SK-N-MC (cell line): ENCODE measurements around the gene BACH1.

ENCODE experiments used
- DNase-seq: peaks from one replicate; pipeline ENCODE4 v3.0.0-alpha.2; 2011; ENCODE audit warnings: low read depth, low spot score
- H3K27ac ChIP-seq: fragments of 200-600 bp; sonication (generic); 2 replicates; pipeline ENCODE4 v1.5.1; 2016; ENCODE audit warnings: mixed run types
- H3K36me3 ChIP-seq: fragments of 200-600 bp; sonication (generic); 2 replicates; pipeline ENCODE4 v1.6.1; 2017; ENCODE audit warnings: antibody characterized with exemption, low read length, mixed read lengths; ENCODE audit not compliant: insufficient read depth
- H3K4me3 ChIP-seq: fragments of 200-600 bp; sonication (generic); 2 replicates; pipeline ENCODE4 v1.5.1; 2016
- H3K9ac ChIP-seq: fragments of 200-600 bp; sonication (generic); 2 replicates; pipeline ENCODE4 v1.8.0; 2017; ENCODE audit warnings: mixed run types, mixed read lengths; ENCODE audit not compliant: insufficient read length
- H3K9me3 ChIP-seq: fragments of 200-600 bp; sonication (generic); 2 replicates; pipeline ENCODE4 v1.6.1; 2017; ENCODE audit warnings: low read depth, mild to moderate bottlenecking, antibody characterized with exemption, low read length, moderate library complexity, mixed read lengths
- EZH2 ChIP-seq: fragments of 200-600 bp; sonication (generic); IDR thresholded peaks from one replicate; pipeline ENCODE4 v1.6.1; 2017; ENCODE audit warnings: antibody characterized with exemption
- FOXP2 ChIP-seq: optimal IDR thresholded peaks from 2 replicates; pipeline ENCODE3; 2011; ENCODE audit warnings: mild to moderate bottlenecking, moderate library complexity; ENCODE audit not compliant: insufficient read depth; ENCODE audit errors: extremely low read length, control extremely low read depth
- POLR2AphosphoS5 ChIP-seq: IDR thresholded peaks from 2 replicates; pipeline ENCODE4 v1.6.1; 2012; ENCODE audit warnings: mild to moderate bottlenecking, low read depth, low read length, borderline replicate concordance

BACH1 gene

GRCh38 chr21:29386803-29387202 lies 88.1 kb downstream of the BACH1 start:
- Histone ChIP-seq H3K27ac (no peak overlapping the region), H3K9ac (no peak overlapping the region), H3K9me3 (no peaks in the 10 kb centered on the region), H3K36me3 (no peaks in the 10 kb centered on the region), H3K4me3 (no peak overlapping the region)
- no peak for TF ChIP-seq EZH2
- no peak for TF ChIP-seq POLR2AphosphoS5
- no peak for TF ChIP-seq FOXP2
- no peak for DNase-seq

- no peaks in the 10 kb centered on the region for H3K36me3 ChIP-seq
- no peak overlapping the region for H3K27ac ChIP-seq
- H3K9ac ChIP-seq = no peak overlapping the region
- no peak overlapping the region for H3K4me3 ChIP-seq
- no peak for TF ChIP-seq EZH2
- no peak for TF ChIP-seq FOXP2
- TF ChIP-seq POLR2AphosphoS5 = no peak
- DNase-seq = no peak
- no peaks in the 10 kb centered on the region for H3K9me3 ChIP-seq
Measured at GRCh38 chr21:29387598-29387997, 88.9 kb downstream of the BACH1 start.

GRCh38 chr21:29389136-29389535 lies 90.4 kb downstream of the BACH1 start:
- Histone ChIP-seq H3K27ac (no peak overlapping the region; the same call in 1 of the 2 replicates), H3K9me3 (no peaks in the 10 kb centered on the region), H3K9ac (no peak overlapping the region), H3K4me3 (no peak overlapping the region), H3K36me3 (no peaks in the 10 kb centered on the region)
- no peak for DNase-seq
- no peak for TF ChIP-seq POLR2AphosphoS5
- TF ChIP-seq EZH2 = no peak
- TF ChIP-seq FOXP2 = no peak

GRCh38 chr21:29390778-29391177 lies 92.1 kb downstream of the BACH1 start:
- DNase-seq = no peak
- no peak for TF ChIP-seq FOXP2
- TF ChIP-seq EZH2 = no peak
- no peak for TF ChIP-seq POLR2AphosphoS5
- no peak overlapping the region for H3K4me3 ChIP-seq
- H3K27ac ChIP-seq = 0 out of 2 replicates have a peak overlapping the region, but pooled peaks have one; percentile 3
- no peak overlapping the region for H3K9ac ChIP-seq
- no peaks in the 10 kb centered on the region for H3K36me3 ChIP-seq
- H3K9me3 ChIP-seq = no peaks in the 10 kb centered on the region

GRCh38 chr21:29394051-29394450 lies 95.3 kb downstream of the BACH1 start:
- Histone ChIP-seq H3K9ac (no peak overlapping the region), H3K4me3 (no peak overlapping the region), H3K9me3 (no peaks in the 10 kb centered on the region), H3K27ac (no peak overlapping the region), H3K36me3 (no peaks in the 10 kb centered on the region)
- TF ChIP-seq POLR2AphosphoS5 = no peak
- DNase-seq = no peak
